Measurements from ENCODE around the gene C22orf15. TPM values are rescaled to one million over a fixed set of nuclear protein-coding genes. Genes with fewer than 3 reads are reported as not detected.
A peak's percentile ranks its signal among the peaks of the same experiment; 100 is the strongest.

C22orf15 gene
- total RNA-seq, 1 experiment from 2014 or later: 0.81 TPM

- H3K23ac ChIP-seq (ENCODE audit: insufficient read length, low read depth, low read length): no peak overlapping the region
- no peak for DNase-seq
- Mint-ChIP-seq H3K27ac (peak overlapping the region in 2 of 3 experiments; percentile 19 to 78; a peak in 2 of 7 replicates), H3K9me3 (no peaks in the 10 kb centered on the region), H3K36me3 (ENCODE audit: insufficient read depth in 1 of 3, low read depth in 3 of 3) (peaks cover 16 to 25% (median 18%) of the 10 kb centered on the region in 3 experiments), H3K4me3 (no peak overlapping the region), H3K4me1 (no peaks in the 10 kb centered on the region; a peak in 1 of 4 replicates), H3K27me3 (ENCODE audit: low read depth) (no peaks in the 10 kb centered on the region)
- no peak overlapping the region for H2BK20ac ChIP-seq (ENCODE audit: low read depth, low read length, poor library complexity, severe bottlenecking)
- H2BK5ac ChIP-seq (ENCODE audit: insufficient read length, low read length): no peak overlapping the region
- no peak overlapping the region for H3K18ac ChIP-seq (ENCODE audit: insufficient read length, low read depth, low read length)
- TF ChIP-seq CTCF (conservative IDR thresholded peaks at IDR 0.05): no peak
- no peak overlapping the region for H3K56ac ChIP-seq (ENCODE audit: insufficient read length, low read depth, low read length)
- no peak overlapping the region for H2BK15ac ChIP-seq (ENCODE audit: low read depth, low read length)
- H3K27ac ChIP-seq (ENCODE audit: insufficient read length, low read depth, low read length): no peak overlapping the region
- H4K8ac ChIP-seq (replicated peaks; ENCODE audit: insufficient read length, low read depth, low read length): no peak overlapping the region
- no CpG with 5 or more reads among the region's 14 CpGs for WGBS (ENCODE audit: extremely low coverage, insufficient read length, low lambda C conversion rate)
- no peaks in the 10 kb centered on the region; the same call in none of the 2 replicates for H3K4me1 ChIP-seq (ENCODE audit: insufficient read depth, low read length)
- H2BK12ac ChIP-seq (ENCODE audit: insufficient read length, low read depth, low read length): no peak overlapping the region
- no peak overlapping the region for H4K91ac ChIP-seq (ENCODE audit: insufficient read length, low read depth, low read length)
- no peak overlapping the region for H3K9ac ChIP-seq (ENCODE audit: extremely low read depth, insufficient read length, low read length)
- no peak overlapping the region for H3T11ph ChIP-seq (ENCODE audit: low read length)
- H3K27me3 ChIP-seq (ENCODE audit: insufficient read depth, low read length): no peaks in the 10 kb centered on the region
- H3K23me2 ChIP-seq (ENCODE audit: insufficient read length, low read depth, low read length, poor library complexity, severe bottlenecking): no peaks in the 10 kb centered on the region
- H3K4me2 ChIP-seq (ENCODE audit: insufficient read depth, insufficient read length, low read length): no peak overlapping the region
- H3K14ac ChIP-seq (ENCODE audit: insufficient read depth, low read length): no peak overlapping the region
- H4K20me1 ChIP-seq (ENCODE audit: control insufficient read depth, insufficient read depth, insufficient read length): no peaks in the 10 kb centered on the region
- H3K79me2 ChIP-seq (ENCODE audit: insufficient read depth, low read length): no peaks in the 10 kb centered on the region
- no peak overlapping the region for H3K4ac ChIP-seq (ENCODE audit: low read depth, low read length)
- H2AK5ac ChIP-seq (ENCODE audit: insufficient read length, low read length): no peak overlapping the region
- no peaks in the 10 kb centered on the region for H3K79me1 ChIP-seq (ENCODE audit: insufficient read depth, low read depth, low read length, poor library complexity, severe bottlenecking)
- H4K5ac ChIP-seq (ENCODE audit: insufficient read length, low read depth, low read length): no peak overlapping the region
- H2BK120ac ChIP-seq (ENCODE audit: low read depth, low read length, poor library complexity, severe bottlenecking): no peak overlapping the region
- no peaks in the 10 kb centered on the region for H3K9me3 ChIP-seq (ENCODE audit: control insufficient read depth, low read depth, low read length)
- H2AFZ ChIP-seq (ENCODE audit: low read length): no peak overlapping the region
Measured at GRCh38 chr22:23744485-23744884, 18.3 kb upstream of the C22orf15 start.
